ENCODE measurements around the gene CLTB. TPM values are rescaled to one million over a fixed set of nuclear protein-coding genes. Genes with fewer than 3 reads are reported as not detected.

The CLTB gene
- total and polyA plus RNA-seq, 2 donors (not counting 1 experiment from before 2014, with no cell fraction given), result 29.9 to 41.7 TPM

DNA sequence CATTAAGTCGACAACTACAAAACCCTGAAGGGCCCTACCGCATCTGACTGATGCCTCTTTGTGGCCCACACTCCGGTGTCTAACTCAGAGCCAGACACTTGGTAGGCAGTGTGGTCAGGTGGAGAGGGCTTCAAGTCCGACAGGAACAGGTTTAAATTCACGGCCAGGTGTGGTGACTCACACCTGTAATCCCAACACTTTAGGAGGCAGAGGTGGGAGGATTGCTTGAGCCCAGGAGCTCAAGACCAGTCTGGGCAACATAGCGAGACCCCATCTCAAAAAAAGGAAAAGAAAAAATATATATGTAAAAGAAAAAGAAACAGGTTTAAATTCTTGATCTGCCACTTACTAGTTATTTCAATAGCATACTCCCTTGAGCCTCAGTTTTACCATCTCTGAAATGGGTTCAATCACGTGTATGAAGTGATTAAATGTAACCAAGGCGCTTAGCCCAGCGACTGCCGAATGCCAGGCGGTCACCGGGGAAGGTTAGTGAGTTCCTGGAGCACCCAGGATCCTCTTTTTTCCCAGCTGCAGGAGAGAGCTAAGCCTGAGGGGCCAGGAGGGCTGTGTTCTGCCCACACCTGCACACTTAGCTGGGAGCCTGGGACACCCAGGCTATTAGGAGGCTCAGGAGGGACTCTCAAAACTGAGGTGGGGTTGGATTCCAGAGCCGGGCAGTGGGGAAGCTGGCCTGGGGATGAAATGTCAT, 943 bp downstream of the CLTB start:
- Histone ChIP-seq H3K36me3 (replicated peaks in 1 of 2; ENCODE audit: control extremely low read depth in 1 of 2, control insufficient read depth in 1 of 2, extremely low read depth in 1 of 2, insufficient read depth in 2 of 2, low read length in 1 of 2) (no peaks in the 10 kb centered on the region), H3K27ac (ENCODE audit: low read length in 2 of 2) (peak overlapping the region in 1 of 2 donors; percentile 58), H3K27me3 (replicated peaks in 1 of 4; ENCODE audit: control extremely low read depth in 1 of 4, control insufficient read depth in 3 of 4, insufficient read depth in 4 of 4, low read length in 3 of 4) (no peaks in the 10 kb centered on the region), H3K79me2 (ENCODE audit: control insufficient read depth, insufficient read depth, low read length) (peaks cover 26% of the 10 kb centered on the region), H4K20me1 (ENCODE audit: control insufficient read depth, insufficient read depth, low read length, poor library complexity, severe bottlenecking) (peaks cover 8% of the 10 kb centered on the region), H3K9me3 (ENCODE audit: control extremely low read depth in 1 of 3, control insufficient read depth in 2 of 3, insufficient read depth in 1 of 3, low read length in 2 of 3) (no peaks in the 10 kb centered on the region), H3K9ac (ENCODE audit: low read length) (peak overlapping the region; percentile 87), H3K4me3 (ENCODE audit: control extremely low read depth in 1 of 5, extremely low read depth in 1 of 5, insufficient read depth in 1 of 5, low read depth in 2 of 5, low read length in 4 of 5) (peak overlapping the region; percentile 51 to 86 (median 70)), H2AFZ (ENCODE audit: insufficient read depth, low read depth, low read length, poor library complexity, severe bottlenecking) (peak overlapping the region; percentile 92), H3K4me1 (ENCODE audit: control insufficient read depth in 2 of 2, insufficient read depth in 2 of 2, low read length in 2 of 2) (peaks cover 14 to 19% of the 10 kb centered on the region in 2 donors), H3K4me2 (replicated peaks; ENCODE audit: low read depth, low read length, poor library complexity, severe bottlenecking) (peak overlapping the region; percentile 98)
- Mint-ChIP-seq H3K4me1 (peaks cover 21% of the 10 kb centered on the region), H3K4me3 (peak overlapping the region; percentile 83), H3K27ac (peak overlapping the region; percentile 67), H3K27me3 (no peaks in the 10 kb centered on the region), H3K9me3 (ENCODE audit: insufficient read depth) (no peaks in the 10 kb centered on the region)
- no peak for ATAC-seq (ENCODE audit: low read depth)
- intact Hi-C loops (cut with micrococcal nuclease), result loop anchor here (5.0 kb wide), 1 partner anchor 53 kb away; the partner anchor contains the start of gene KIAA1191
- WGBS (ENCODE audit: insufficient coverage), result 86% methylated on average over 9 of the region's 13 CpGs
- TF ChIP-seq EZH2 (IDR thresholded peaks at IDR 0.05; ENCODE audit: borderline replicate concordance, insufficient read depth, low read depth, low read length, poor library complexity, severe bottlenecking), result no peak
- TF ChIP-seq, protein P1, sequence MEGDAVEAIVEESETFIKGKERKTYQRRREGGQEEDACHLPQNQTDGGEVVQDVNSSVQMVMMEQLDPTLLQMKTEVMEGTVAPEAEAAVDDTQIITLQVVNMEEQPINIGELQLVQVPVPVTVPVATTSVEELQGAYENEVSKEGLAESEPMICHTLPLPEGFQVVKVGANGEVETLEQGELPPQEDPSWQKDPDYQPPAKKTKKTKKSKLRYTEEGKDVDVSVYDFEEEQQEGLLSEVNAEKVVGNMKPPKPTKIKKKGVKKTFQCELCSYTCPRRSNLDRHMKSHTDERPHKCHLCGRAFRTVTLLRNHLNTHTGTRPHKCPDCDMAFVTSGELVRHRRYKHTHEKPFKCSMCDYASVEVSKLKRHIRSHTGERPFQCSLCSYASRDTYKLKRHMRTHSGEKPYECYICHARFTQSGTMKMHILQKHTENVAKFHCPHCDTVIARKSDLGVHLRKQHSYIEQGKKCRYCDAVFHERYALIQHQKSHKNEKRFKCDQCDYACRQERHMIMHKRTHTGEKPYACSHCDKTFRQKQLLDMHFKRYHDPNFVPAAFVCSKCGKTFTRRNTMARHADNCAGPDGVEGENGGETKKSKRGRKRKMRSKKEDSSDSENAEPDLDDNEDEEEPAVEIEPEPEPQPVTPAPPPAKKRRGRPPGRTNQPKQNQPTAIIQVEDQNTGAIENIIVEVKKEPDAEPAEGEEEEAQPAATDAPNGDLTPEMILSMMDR (IDR thresholded peaks at IDR 0.05), result no peak
- no peak for DNase-seq
- POLR2A ChIA-PET, result interaction anchor here (0.6 to 1.9 kb wide), 3 partner anchors 26 to 128 kb away, joined by 3 to 7 read pairs (median 6); partner anchors contain the start of genes HIGD2A and NOP16
- CTCF ChIA-PET, result interaction anchor here (0.5 to 3.6 kb wide), 12 partner anchors 33 to 245 kb away, joined by 3 to 33 read pairs (median 5); partner anchors contain the start of genes FAF2, RNF44 and TSPAN17

DNA sequence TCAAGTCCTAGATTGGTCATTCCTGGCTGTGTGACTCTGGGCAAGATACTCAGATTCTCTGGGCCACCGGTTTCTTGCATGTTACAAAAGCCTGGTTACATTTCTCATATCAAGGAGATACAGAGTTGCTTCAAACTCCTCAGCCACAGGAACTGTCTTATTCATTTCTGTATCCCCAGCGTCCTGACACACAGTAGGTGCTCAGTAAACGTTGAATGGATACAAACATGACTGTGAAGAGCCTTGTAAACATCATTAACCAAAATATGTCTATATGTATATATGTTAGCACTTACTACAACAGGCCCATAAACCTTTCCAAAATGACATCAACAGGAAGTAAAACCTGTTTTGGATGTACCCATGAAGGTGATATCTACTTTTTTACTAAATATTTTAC, 1.6 kb downstream of the CLTB start:
- Histone ChIP-seq H3K4me2 (replicated peaks; ENCODE audit: low read depth, low read length, poor library complexity, severe bottlenecking) (peak overlapping the region; percentile 98), H3K4me1 (ENCODE audit: control insufficient read depth in 2 of 2, insufficient read depth in 2 of 2, low read length in 2 of 2) (peaks cover 14 to 19% of the 10 kb centered on the region in 2 donors), H2AFZ (ENCODE audit: insufficient read depth, low read depth, low read length, poor library complexity, severe bottlenecking) (no peak overlapping the region), H3K36me3 (replicated peaks in 1 of 2; ENCODE audit: control extremely low read depth in 1 of 2, control insufficient read depth in 1 of 2, extremely low read depth in 1 of 2, insufficient read depth in 2 of 2, low read length in 1 of 2) (peaks cover 0 to 4% of the 10 kb centered on the region in 2 experiments), H3K9me3 (ENCODE audit: control extremely low read depth in 1 of 3, control insufficient read depth in 2 of 3, insufficient read depth in 1 of 3, low read length in 2 of 3) (no peaks in the 10 kb centered on the region), H4K20me1 (ENCODE audit: control insufficient read depth, insufficient read depth, low read length, poor library complexity, severe bottlenecking) (peaks cover 8% of the 10 kb centered on the region), H3K4me3 (ENCODE audit: control extremely low read depth in 1 of 5, extremely low read depth in 1 of 5, insufficient read depth in 1 of 5, low read depth in 2 of 5, low read length in 4 of 5) (no peak overlapping the region), H3K9ac (ENCODE audit: low read length) (no peak overlapping the region), H3K27ac (ENCODE audit: low read length in 2 of 2) (no peak overlapping the region), H3K27me3 (replicated peaks in 1 of 4; ENCODE audit: control extremely low read depth in 1 of 4, control insufficient read depth in 3 of 4, insufficient read depth in 4 of 4, low read length in 3 of 4) (no peaks in the 10 kb centered on the region), H3K79me2 (ENCODE audit: control insufficient read depth, insufficient read depth, low read length) (peaks cover 26% of the 10 kb centered on the region)
- POLR2A ChIA-PET, result interaction anchor here (0.6 kb wide), 1 partner anchor 25 kb away, joined by 6 read pairs; no protein-coding TSS in a partner anchor
- Mint-ChIP-seq H3K9me3 (ENCODE audit: insufficient read depth) (no peaks in the 10 kb centered on the region), H3K4me3 (peak overlapping the region; percentile 83), H3K27ac (no peak overlapping the region), H3K4me1 (peaks cover 21% of the 10 kb centered on the region), H3K27me3 (no peaks in the 10 kb centered on the region)
- DNase-seq (no peak), ATAC-seq (ENCODE audit: low read depth) (no peak)
- intact Hi-C loops (cut with micrococcal nuclease), result loop anchor here (5.0 kb wide), 1 partner anchor 52 kb away; the partner anchor contains the start of gene KIAA1191
- TF ChIP-seq, protein P1 (IDR thresholded peaks at IDR 0.05), result no peak
- no peak for TF ChIP-seq EZH2 (IDR thresholded peaks at IDR 0.05; ENCODE audit: borderline replicate concordance, insufficient read depth, low read depth, low read length, poor library complexity, severe bottlenecking)
- no CpG with 5 or more reads among the region's 3 CpGs for WGBS (ENCODE audit: insufficient coverage)
- CTCF ChIA-PET, result interaction anchor here (1.2 to 2.8 kb wide), 4 partner anchors 52 to 246 kb away, joined by 3 to 33 read pairs (median 10); partner anchors contain the start of gene RNF44

Data from B cell (primary cell).